NCI-H526 (cell line): ENCODE data around the gene CAMKMT.

Experiments used
- DNase-seq, 2 experiments: peaks; one replicate each; lab custom pipeline; 2025; lab: John Stamatoyannopoulos, UW

The CAMKMT gene

GRCh38 chr2:44744961-44745892, 383.5 kb downstream of the CAMKMT start:
- DNase-seq = peak; percentile 53 to 67

- no peak for DNase-seq
Observed at GRCh38 chr2:44745922-44746766, 384.4 kb downstream of the CAMKMT start.

- no peak for DNase-seq
Observed at GRCh38 chr2:44746856-44747615, 385.3 kb downstream of the CAMKMT start.

- no peak for DNase-seq
Observed at GRCh38 chr2:44747794-44748193, 386.0 kb downstream of the CAMKMT start.

GRCh38 chr2:44751754-44752479, 390.2 kb downstream of the CAMKMT start:
- no peak for DNase-seq

- no peak for DNase-seq
Observed at GRCh38 chr2:44752761-44753160, 391.0 kb downstream of the CAMKMT start.

GRCh38 chr2:44753552-44754285, 392.0 kb downstream of the CAMKMT start:
- no peak for DNase-seq

GRCh38 chr2:44758591-44758990, 396.8 kb downstream of the CAMKMT start:
- no peak for DNase-seq

GRCh38 chr2:44759823-44760222, 398.1 kb downstream of the CAMKMT start:
- DNase-seq = no peak

- DNase-seq = no peak
Observed at GRCh38 chr2:44763275-44763782, 401.6 kb downstream of the CAMKMT start.

GRCh38 chr2:44766220-44766619, 404.5 kb downstream of the CAMKMT start:
- no peak for DNase-seq

- no peak for DNase-seq
Observed at GRCh38 chr2:44766777-44767176, 405.0 kb downstream of the CAMKMT start.

- no peak for DNase-seq
Observed at GRCh38 chr2:44767691-44768090, 405.9 kb downstream of the CAMKMT start.

- no peak for DNase-seq
Observed at GRCh38 chr2:44768438-44769236, 406.9 kb downstream of the CAMKMT start.

GRCh38 chr2:44769349-44770011, 407.7 kb downstream of the CAMKMT start:
- no peak for DNase-seq

- no peak for DNase-seq
Observed at GRCh38 chr2:44770221-44771195, 408.8 kb downstream of the CAMKMT start.

- no peak for DNase-seq
Observed at GRCh38 chr2:44771522-44771921, 409.8 kb downstream of the CAMKMT start.

GRCh38 chr2:44772131-44772530, 410.4 kb downstream of the CAMKMT start:
- DNase-seq = no peak
